Measurements from ENCODE around the gene PEMT.

DNA sequence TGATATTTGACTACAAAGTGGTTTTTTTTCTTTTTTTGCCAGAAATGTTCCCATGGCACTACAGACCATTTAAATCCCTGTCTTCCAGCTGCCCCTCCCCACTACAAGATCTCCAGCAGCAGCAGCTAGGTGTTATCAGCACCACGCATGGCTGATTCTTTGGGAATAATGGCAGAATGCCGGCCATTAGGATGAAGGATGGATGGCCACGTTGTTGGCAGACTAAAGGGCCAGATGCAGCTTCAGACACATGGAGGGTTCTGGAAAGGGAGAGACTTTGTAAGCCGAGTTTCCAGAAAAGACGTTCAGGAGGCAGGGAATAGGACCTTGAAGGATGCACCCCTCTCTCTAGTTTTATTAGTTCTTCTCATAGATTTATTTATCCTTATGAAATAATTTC, 125.0 kb downstream of the PEMT start:
- TF ChIP-seq, protein P1, sequence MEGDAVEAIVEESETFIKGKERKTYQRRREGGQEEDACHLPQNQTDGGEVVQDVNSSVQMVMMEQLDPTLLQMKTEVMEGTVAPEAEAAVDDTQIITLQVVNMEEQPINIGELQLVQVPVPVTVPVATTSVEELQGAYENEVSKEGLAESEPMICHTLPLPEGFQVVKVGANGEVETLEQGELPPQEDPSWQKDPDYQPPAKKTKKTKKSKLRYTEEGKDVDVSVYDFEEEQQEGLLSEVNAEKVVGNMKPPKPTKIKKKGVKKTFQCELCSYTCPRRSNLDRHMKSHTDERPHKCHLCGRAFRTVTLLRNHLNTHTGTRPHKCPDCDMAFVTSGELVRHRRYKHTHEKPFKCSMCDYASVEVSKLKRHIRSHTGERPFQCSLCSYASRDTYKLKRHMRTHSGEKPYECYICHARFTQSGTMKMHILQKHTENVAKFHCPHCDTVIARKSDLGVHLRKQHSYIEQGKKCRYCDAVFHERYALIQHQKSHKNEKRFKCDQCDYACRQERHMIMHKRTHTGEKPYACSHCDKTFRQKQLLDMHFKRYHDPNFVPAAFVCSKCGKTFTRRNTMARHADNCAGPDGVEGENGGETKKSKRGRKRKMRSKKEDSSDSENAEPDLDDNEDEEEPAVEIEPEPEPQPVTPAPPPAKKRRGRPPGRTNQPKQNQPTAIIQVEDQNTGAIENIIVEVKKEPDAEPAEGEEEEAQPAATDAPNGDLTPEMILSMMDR (IDR thresholded peaks at IDR 0.05), result no peak
- TF ChIP-seq POLR2A (IDR thresholded peaks at IDR 0.05), result no peak
